ENCODE results near the gene CHD6. TPM values are rescaled to one million over a fixed set of nuclear protein-coding genes. Genes with fewer than 3 reads are reported as not detected.

CHD6 gene
- total and polyA plus RNA-seq, 2 of the 13 experiments (the other 11 are each of a cell fraction or from before 2014, with no cell fraction given), result 14.4 to 52.0 TPM

DNA sequence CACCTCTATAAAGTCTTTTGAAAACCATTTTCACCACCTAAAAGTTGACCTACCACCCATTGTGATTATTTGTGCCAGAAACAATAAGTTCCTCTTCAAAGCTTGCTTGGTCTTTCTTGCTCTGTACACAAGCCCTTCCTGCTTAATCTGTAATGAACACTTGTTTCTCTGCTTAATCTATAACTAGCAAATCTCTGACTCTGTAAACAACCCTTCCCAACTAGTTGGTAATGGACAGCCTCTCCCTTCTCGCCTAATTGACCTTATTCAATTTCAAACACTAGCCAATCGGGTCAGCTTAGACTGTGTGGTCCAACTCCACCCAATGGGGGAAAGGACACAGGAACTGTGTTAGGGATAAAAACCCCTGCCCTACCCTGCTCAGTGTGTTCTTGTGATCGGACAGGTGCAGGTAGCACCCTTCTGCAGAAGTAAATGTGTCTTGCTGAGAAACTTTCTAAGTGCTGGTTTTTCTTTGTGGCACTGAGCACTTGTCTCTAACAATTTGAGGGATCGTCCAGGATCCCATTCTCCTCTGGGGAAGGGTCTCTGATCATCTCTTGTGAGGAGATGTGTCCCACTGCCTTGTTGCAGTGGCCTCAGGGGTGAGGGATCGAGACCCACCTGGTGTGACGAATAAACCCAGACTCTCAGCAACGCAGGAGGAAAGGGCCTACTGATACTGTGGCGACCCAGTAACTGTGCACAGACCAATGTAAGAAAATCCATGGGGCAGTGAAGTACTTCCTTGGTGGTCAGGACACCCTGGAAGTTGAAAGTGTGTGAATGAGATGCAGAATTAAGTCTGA, 23.5 kb downstream of the CHD6 start (continued):
- no peak for TF ChIP-seq ESRRA (CRISPR knock-in tag; IDR thresholded peaks at IDR 0.05; ENCODE audit: low read depth)
- no peak for TF ChIP-seq ZNF800 (CRISPR knock-in tag; IDR thresholded peaks at IDR 0.05)
- TF ChIP-seq ZNF230 (CRISPR knock-in tag; IDR thresholded peaks at IDR 0.05), result no peak
- 0 out of 2 replicates have a peak, but pooled peaks have one; percentile 77 for TF ChIP-seq SSRP1 (CRISPR knock-in tag; IDR thresholded peaks at IDR 0.05)
- no peak for TF ChIP-seq XBP1 (CRISPR knock-in tag; IDR thresholded peaks at IDR 0.05)
- no peak for TF ChIP-seq SMARCC2 (IDR thresholded peaks at IDR 0.05)
- no peak for TF ChIP-seq MAFG (CRISPR knock-in tag; IDR thresholded peaks at IDR 0.05)
- TF ChIP-seq ZMAT3 (CRISPR knock-in tag; conservative IDR thresholded peaks at IDR 0.05), result no peak; the same call in 1 of the 2 replicates
- TF ChIP-seq CBX5 (CRISPR knock-in tag; IDR thresholded peaks at IDR 0.05; ENCODE audit: borderline replicate concordance), result 0 out of 2 replicates have a peak, but pooled peaks have one; percentile 17
- TF ChIP-seq SKI (IDR thresholded peaks at IDR 0.05; ENCODE audit: partially characterized antibody), result no peak

DNA sequence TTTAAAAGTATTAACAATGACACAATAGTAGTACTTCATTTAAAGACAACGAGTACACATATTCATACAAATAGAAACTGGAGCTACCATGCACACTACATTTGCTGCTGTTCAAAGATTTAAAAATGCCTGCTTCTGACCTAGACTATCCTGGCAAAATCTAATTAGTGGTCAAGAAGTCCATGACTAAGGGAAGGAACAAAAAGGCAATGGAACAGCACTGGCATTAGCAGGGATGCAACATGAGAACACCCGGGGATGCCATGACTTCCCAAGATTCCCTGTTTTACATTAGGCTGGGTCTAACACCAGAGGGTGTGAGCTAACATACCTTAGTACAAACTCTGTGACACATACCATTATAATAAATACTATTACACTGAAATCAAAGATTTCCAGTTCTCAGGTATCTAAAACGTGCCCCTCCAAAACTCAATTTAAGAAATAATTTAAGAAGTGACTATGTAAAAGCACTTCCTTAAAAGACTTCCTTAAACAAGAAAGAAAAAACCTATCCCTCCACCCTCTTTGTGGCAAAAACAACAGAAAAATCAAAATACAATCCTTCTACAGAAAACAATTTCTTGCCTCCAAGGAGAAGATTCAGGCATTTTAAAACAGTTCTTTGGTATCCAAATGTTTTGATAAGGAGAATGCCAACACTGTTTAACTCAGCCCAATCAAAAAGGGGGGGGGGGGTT, 25.5 kb downstream of the CHD6 start:
- Histone ChIP-seq H4K20me1 (ENCODE audit: insufficient read depth, low read length) (peaks cover 48% of the 10 kb centered on the region), H3K27me3 (ENCODE audit: control insufficient read depth in 1 of 2, insufficient read depth in 2 of 2, low read length in 2 of 2) (no peaks in the 10 kb centered on the region), H3K4me1 (ENCODE audit: insufficient read depth, low read length) (peaks cover 33% of the 10 kb centered on the region), H3K27ac (ENCODE audit: extremely low read length, insufficient read depth, low read length) (no peak overlapping the region), H3K4me2 (ENCODE audit: low read depth, low read length) (no peak overlapping the region), H3K4me3 (replicated peaks in 1 of 3; ENCODE audit: insufficient read depth in 1 of 3, low read depth in 2 of 3, low read length in 3 of 3) (no peak overlapping the region), H2AFZ (ENCODE audit: low read length) (no peak overlapping the region), H3K36me3 (replicated peaks in 1 of 2; ENCODE audit: control insufficient read depth in 1 of 2, insufficient read depth in 2 of 2, low read length in 2 of 2) (no peaks in the 10 kb centered on the region), H3K79me2 (ENCODE audit: insufficient read depth, low read length) (peaks cover 78% of the 10 kb centered on the region), H3K9ac (ENCODE audit: insufficient read depth, low read depth, low read length) (no peak overlapping the region), H3K9me3 (ENCODE audit: low read length) (peaks cover 19% of the 10 kb centered on the region)
- 91% methylated on average over 3 of the region's 3 CpGs for WGBS (ENCODE audit: low lambda C conversion rate)
- ChIA-PET CTCF (ENCODE audit: low intra/inter-chr PET ratio, low total read pairs) (no interaction called here), POLR2A (interaction anchor here (2.0 kb wide), 1 partner anchor 26 kb away, joined by 5 read pairs; the partner anchor contains the start of gene CHD6)
- BruUV-seq (replicated peaks), result no TSS peak
- no peak for FAIRE-seq
- no peak for DNase-seq (ENCODE audit: low spot score)
- intact Hi-C loops (cut with micrococcal nuclease; ENCODE audit: unreplicated experiment), result no loop called here
- no peak for ATAC-seq
- in situ Hi-C loops (cut with HindIII; ENCODE audit: extremely low pct_ligation_motif_present, low pct_unique_long_range_greater_than_20kb), result no loop called here
- TF ChIP-seq SIX4 (CRISPR knock-in tag; IDR thresholded peaks at IDR 0.05) (no peak), ZNF431 (CRISPR knock-in tag; IDR thresholded peaks at IDR 0.05; ENCODE audit: borderline replicate concordance, low read depth) (no peak), ELF4 (CRISPR knock-in tag; IDR thresholded peaks at IDR 0.05; ENCODE audit: borderline replicate concordance) (no peak), SOX6 (IDR thresholded peaks at IDR 0.05) (no peak), SOX6 (CRISPR knock-in tag; IDR thresholded peaks at IDR 0.05) (no peak), HNF4A (CRISPR knock-in tag; IDR thresholded peaks at IDR 0.05) (no peak), ZNF547 (CRISPR knock-in tag; IDR thresholded peaks at IDR 0.05) (no peak), TEAD3 (CRISPR knock-in tag; optimal IDR thresholded peaks at IDR 0.05; ENCODE audit: borderline replicate concordance) (no peak), ATF3 (CRISPR knock-in tag; IDR thresholded peaks at IDR 0.05) (no peak), SCMH1 (CRISPR knock-in tag; IDR thresholded peaks at IDR 0.05; ENCODE audit: borderline replicate concordance) (no peak)
- TF ChIP-seq, protein P1, sequence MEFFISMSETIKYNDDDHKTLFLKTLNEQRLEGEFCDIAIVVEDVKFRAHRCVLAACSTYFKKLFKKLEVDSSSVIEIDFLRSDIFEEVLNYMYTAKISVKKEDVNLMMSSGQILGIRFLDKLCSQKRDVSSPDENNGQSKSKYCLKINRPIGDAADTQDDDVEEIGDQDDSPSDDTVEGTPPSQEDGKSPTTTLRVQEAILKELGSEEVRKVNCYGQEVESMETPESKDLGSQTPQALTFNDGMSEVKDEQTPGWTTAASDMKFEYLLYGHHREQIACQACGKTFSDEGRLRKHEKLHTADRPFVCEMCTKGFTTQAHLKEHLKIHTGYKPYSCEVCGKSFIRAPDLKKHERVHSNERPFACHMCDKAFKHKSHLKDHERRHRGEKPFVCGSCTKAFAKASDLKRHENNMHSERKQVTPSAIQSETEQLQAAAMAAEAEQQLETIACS (CRISPR knock-in tag; IDR thresholded peaks at IDR 0.05), result no peak

Data from HepG2 (cell line).